Right ventricle myocardium inferior (tissue), 1 donor: ENCODE results near the gene APOBEC3A. TPM values are rescaled to one million over a fixed set of nuclear protein-coding genes. Genes with fewer than 3 reads are reported as not detected.
"Not testable (repeated sequence)": the region's sequence is repeated elsewhere in the genome, so short reads cannot be mapped to it uniquely, and the experiment has no call there.

Source experiments
- ATAC-seq: fragments of 200-7000 bp; cut with Tn5 transposase; one replicate; pipeline ENCODE4 v1.9.1; 2020; ENCODE audit warnings: mild to moderate bottlenecking, moderate library complexity
- DNase-seq: peaks from one replicate; pipeline ENCODE4 v3.0.0; 2021; ENCODE audit errors: missing footprints
- intact Hi-C: fragments of 100-400 bp; cut with DNase I; formaldehyde crosslinking; loops from one replicate; pipeline ENCODE4 v1.11.0; 2022
- total RNA-seq: library from RNA; stranded (reverse); fragmentation: NEBNext Ultra II Directional; extraction: Animal tissue kit (Norgen Biotek cat#: 25700); gene quantifications from one replicate; pipeline ENCODE4 v1.2.1, GENCODE V29; 2021
- donor health status: DM: no; HTN: yes; CAD: no; lungs with severe emphysema.

The APOBEC3A gene
- total RNA-seq, 1 donor from 2014 or later: 0.78 TPM

GRCh38 chr22:38971202-38971601 lies 13.8 kb downstream of the APOBEC3A start:
- intact Hi-C loops: no loop called here
- no peak for DNase-seq

GRCh38 chr22:38971791-38972190 lies 14.4 kb downstream of the APOBEC3A start:
- no peak for ATAC-seq
- intact Hi-C loops: no loop called here
- DNase-seq: no peak

More at GRCh38 chr22:38971202-38971601, 13.8 kb downstream of the APOBEC3A start:
- ATAC-seq: no peak

GRCh38 chr22:38972558-38972957 lies 15.1 kb downstream of the APOBEC3A start:
- intact Hi-C loops: no loop called here
- ATAC-seq (no peak), DNase-seq (no peak)

- intact Hi-C loops: no loop called here
- DNase-seq: no peak
- ATAC-seq: no peak
Measured at GRCh38 chr22:38973289-38974169, 16.1 kb downstream of the APOBEC3A start.

- DNase-seq (no peak), ATAC-seq (no peak)
- intact Hi-C loops: no loop called here
Measured at GRCh38 chr22:38974170-38974825, 16.9 kb downstream of the APOBEC3A start.

- DNase-seq: no peak
- no peak for ATAC-seq
- intact Hi-C loops: no loop called here
Measured at GRCh38 chr22:38974826-38975175, 17.4 kb downstream of the APOBEC3A start.

GRCh38 chr22:38977289-38977688 lies 19.9 kb downstream of the APOBEC3A start:
- intact Hi-C loops, DNase-seq, ATAC-seq: not testable (repeated sequence)

- intact Hi-C loops, DNase-seq, ATAC-seq: not testable (repeated sequence)
Measured at GRCh38 chr22:38980587-38980986, 23.2 kb downstream of the APOBEC3A start.

- intact Hi-C loops: no loop called here
- no peak for ATAC-seq
- DNase-seq: no peak
Measured at GRCh38 chr22:38981005-38981991, 23.9 kb downstream of the APOBEC3A start.

GRCh38 chr22:38981992-38982927 lies 24.9 kb downstream of the APOBEC3A start, which contains the start of gene APOBEC3B:
Gene APOBEC3B (plus strand): TSS chr22:38982347. CDS start chr22:38982454, 107 bp downstream.
- ATAC-seq (peak; percentile 98), DNase-seq (peak; percentile 82)
- intact Hi-C loops: no loop called here

GRCh38 chr22:38984224-38984623 lies 26.8 kb downstream of the APOBEC3A start:
- ATAC-seq: no peak
- intact Hi-C loops: no loop called here
- no peak for DNase-seq

GRCh38 chr22:38984784-38985757 lies 27.7 kb downstream of the APOBEC3A start:
- intact Hi-C loops, ATAC-seq, DNase-seq: not testable (repeated sequence)

GRCh38 chr22:38986629-38987028 lies 29.2 kb downstream of the APOBEC3A start:
- DNase-seq (no peak), ATAC-seq (no peak)
- intact Hi-C loops: no loop called here

- intact Hi-C loops: no loop called here
- ATAC-seq (no peak), DNase-seq (no peak)
Measured at GRCh38 chr22:38987171-38987895, 29.9 kb downstream of the APOBEC3A start.

- DNase-seq (no peak), ATAC-seq (no peak)
- intact Hi-C loops: no loop called here
Measured at GRCh38 chr22:38989466-38989865, 32.1 kb downstream of the APOBEC3A start.

- peak; percentile 56 for ATAC-seq
- DNase-seq, intact Hi-C loops: not testable (repeated sequence)
Measured at GRCh38 chr22:38992871-38993371, 35.5 kb downstream of the APOBEC3A start.
